Midbrain (tissue), 1 donor: Measurements from ENCODE around the gene KRTAP4-9.
"Not testable (repeated sequence)": the region's sequence is repeated elsewhere in the genome, so short reads cannot be mapped to it uniquely, and the experiment has no call there.

Experiments used
- DNase-seq: peaks from one replicate; lab custom pipeline; 2025; lab: John Stamatoyannopoulos, UW

KRTAP4-9 gene

DNA sequence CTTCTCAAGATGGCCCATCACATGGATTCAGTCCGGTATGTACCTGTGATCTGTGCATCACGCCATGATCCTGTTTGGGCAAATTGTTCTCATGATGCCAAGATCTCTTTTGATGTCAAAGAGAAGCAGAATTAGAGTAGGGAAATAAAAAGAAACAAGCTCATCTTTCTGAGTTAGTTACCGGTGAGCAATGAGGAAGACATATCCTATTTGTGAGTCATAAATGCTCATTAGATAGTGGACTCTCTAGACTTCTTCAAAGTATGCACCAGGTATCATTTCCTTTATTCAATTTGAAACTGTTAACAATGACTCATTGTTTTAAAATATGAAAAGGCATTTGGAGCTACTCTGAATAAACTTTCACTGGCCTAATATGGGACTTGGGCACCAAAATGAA, 26.8 kb downstream of the KRTAP4-9 start:
- DNase-seq = no peak

DNA sequence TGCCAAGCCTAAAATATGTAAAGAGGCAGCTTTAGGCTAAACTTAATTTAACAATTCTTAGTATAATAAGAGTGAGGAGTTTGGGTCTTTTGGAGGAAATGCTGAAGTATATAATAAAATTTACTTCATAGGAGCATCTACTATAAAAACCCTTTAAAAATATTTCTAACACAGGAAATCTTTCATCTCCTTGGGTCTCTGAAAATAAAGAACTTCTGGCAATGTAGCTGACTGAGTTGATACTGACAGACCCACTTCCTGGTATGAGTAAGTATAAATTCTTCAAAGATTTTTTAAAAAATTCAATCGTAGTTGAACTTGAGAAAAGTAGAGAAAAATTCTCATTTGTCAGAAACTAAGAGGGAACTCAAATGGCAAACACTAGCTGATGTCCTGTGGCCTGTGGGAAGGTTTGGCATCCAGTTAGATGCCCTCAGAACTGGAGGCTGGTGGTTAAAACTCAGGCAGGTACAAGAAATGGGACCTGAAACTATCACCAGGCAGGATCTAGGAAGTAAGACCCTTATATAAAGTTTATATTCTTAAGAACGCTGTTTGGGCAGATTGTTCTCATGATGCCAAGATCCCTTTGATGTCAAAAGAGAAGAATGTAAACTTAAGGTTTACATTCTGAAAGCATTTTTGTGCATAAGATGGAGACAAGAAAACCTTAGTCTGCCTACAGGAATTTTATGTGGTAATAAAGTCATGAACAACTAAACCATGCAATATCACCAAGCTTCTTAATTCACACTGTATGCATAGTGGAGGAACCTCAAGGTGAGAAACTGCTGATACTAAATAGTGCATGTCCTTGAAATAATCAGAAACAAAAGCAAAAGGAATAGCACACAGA, 28.9 kb downstream of the KRTAP4-9 start:
- no peak for DNase-seq

DNA sequence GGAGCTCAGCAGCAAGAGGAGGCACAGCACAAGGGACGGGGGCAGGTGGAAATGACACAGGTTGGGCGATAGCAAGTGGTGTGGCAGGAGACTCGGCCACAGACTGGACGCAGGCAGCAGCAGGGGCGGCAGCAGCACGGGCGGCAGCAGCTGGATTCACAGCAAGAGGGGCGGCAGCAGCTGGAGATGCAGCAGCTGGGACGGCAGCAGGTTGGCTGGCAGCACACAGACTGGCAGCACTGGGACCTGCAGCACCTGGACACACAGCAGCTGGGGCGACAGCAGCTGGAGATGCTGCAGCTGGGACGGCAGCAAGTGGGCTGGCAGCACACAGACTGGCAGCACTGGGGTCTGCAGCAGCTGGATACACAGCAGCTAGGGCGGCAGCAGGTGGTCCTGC, 34.7 kb downstream of the KRTAP4-9 start:
- not testable (repeated sequence) for DNase-seq

GRCh38 chr17:41140360-41141131, 35.4 kb downstream of the KRTAP4-9 start, which contains the start of gene KRTAP4-6:
Gene KRTAP4-6, minus strand, starts transcription at chr17:41140544. Its CDS starts 57 bp downstream, at chr17:41140487.
- DNase-seq = no peak

- DNase-seq = no peak
These were observed 36.2 kb downstream of the KRTAP4-9 start for GRCh38 chr17:41141361-41141760.

DNA sequence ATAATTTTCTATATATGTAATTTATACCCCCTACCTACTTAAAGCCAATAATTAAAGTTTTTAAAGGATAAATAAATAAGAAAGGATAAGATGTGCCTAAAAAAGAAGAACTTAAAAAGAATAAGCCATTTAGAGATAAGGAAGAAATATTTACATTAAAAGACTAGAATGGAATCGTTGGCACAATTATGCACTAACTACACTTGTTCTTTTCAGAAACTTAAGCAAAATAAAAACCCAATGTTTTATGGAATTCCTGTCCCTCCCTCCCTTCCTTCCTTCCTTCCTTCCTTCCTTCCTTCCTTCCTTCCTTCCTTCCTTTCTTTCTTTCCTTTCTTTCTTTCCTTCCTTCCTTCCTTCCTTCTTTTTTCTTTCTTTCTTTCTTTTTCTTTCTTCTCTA, 39.7 kb downstream of the KRTAP4-9 start:
- no peak for DNase-seq

GRCh38 chr17:41145261-41145660, 40.1 kb downstream of the KRTAP4-9 start:
- DNase-seq = no peak

DNA sequence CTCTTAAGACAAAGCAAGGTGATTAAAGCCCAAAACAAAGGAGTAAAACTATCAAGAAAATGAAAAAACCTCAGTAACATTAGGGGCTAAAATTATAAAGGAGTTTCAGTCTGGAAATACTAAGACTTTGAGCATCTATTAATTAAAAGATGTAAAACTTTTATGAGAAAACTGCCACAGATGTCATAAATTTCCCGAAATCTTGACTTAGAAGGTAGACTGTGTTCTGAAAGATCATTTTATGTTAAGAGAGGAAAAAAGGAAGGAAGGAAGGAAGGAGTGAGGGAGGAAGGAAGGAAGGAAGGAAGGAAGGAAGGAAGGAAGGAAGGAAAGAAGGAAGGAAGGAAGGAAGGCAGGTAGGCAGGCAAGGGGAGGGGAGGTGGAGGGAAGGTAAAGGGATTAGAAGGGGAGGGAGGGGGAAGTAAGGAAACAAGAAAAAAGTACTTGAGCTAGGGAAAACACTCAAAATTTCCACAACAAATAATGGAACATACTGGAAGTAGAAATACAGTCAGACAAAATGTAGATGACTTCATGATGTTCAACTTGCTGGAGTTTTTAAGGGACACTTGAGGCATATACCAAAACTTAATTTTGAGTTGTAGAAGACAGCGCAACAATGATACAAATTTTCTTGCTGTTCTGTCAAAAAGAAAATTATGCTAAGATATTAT, 42.5 kb downstream of the KRTAP4-9 start:
- DNase-seq = no peak

DNA sequence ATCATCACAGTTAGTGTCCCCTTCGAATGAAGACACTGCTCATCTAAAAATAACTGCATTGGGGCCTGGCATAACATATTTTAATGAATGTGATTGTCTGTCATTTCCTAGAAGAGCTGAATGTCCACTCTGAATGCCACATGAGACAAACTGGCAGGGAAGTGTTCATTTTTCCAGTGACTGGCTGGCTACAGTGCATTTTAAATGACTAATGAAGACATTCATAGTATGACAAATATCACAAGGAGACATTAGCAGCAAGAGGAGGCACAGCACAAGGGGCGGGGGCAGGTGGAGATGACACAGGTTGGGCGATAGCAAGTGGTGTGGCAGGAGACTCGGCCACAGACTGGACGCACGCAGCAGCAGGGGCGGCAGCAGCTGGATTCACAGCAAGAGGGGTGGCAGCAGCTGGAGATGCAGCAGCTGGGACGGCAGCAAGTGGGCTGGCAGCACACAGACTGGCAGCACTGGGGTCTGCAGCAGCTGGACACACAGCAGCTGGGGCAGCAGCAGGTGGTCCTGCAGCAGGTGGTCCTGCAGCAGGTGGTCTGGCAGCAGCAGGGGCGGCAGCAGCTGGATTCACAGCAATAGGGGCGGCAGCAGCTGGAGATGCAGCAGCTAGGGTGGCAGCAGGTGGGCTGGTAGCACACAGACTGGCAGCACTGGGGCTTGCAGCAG, 43.9 kb downstream of the KRTAP4-9 start:
- not testable (repeated sequence) for DNase-seq

DNA sequence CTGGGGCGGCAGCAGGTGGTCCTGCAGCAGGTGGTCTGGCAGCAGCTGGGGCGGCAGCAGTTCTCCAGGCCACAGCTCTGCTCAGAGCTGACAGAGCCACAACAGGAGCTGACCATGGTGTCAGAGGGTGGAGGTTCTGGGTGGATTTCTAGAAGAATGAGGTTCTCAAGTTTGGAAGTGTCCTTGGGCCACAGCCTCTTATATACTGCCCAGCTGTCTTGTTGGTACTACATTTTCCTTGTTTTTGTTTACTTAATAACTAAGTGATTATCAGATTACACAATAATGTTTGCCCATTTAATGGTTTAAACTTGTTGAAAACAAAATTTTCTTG, 44.4 kb downstream of the KRTAP4-9 start, which contains the start of gene KRTAP4-5:
Gene KRTAP4-5, minus strand, starts transcription at position 174 of the 334 bp plus-strand sequence. Its CDS starts 58 bp downstream, at position 116.
- no peak for DNase-seq

DNA sequence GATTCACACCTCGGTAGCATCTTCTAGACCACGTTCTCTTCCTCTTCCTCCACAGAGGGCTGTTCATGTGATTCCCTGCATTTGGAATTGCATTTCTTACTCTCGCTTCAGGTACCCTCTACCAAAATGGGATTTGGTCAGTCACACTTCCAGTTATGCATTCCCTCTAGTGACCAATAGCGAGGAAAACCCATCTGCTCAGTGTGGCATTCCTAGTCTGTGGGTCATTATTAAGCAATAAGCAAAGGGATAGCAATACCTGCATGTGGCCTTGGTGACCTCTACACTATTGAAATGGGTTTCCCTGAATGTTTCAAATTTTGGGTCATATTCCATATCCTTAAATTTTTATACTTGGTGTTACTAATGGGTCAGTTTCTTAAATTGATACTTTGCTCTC, 44.8 kb downstream of the KRTAP4-9 start:
- no peak for DNase-seq

- no peak for DNase-seq
These were observed 46.3 kb downstream of the KRTAP4-9 start for GRCh38 chr17:41151525-41151924.

GRCh38 chr17:41153856-41154255, 48.7 kb downstream of the KRTAP4-9 start:
- no peak for DNase-seq
